HepG2 (cell line): Measurements from ENCODE around the gene CCDC93. TPM values are rescaled to one million over a fixed set of nuclear protein-coding genes. Genes with fewer than 3 reads are reported as not detected.
A peak's percentile ranks its signal among the peaks of the same experiment; 100 is the strongest.

ENCODE experiments used
- ATF1 ChIP-seq: IDR thresholded peaks from 2 replicates; pipeline ENCODE4 v1.6.1; 2016; ENCODE audit warnings: mild to moderate bottlenecking, control low read depth
- ATF3 ChIP-seq: sonication (generic); formaldehyde crosslinking; IDR thresholded peaks from 2 replicates; pipeline ENCODE4 v1.4.0; 2020; ENCODE audit warnings: missing genetic modification reagents
- CBX5 ChIP-seq: sonication (generic); formaldehyde crosslinking; IDR thresholded peaks from 2 replicates; pipeline ENCODE4 v1.4.0; 2020; ENCODE audit warnings: missing genetic modification reagents, borderline replicate concordance
- CENPX ChIP-seq: sonication (generic); formaldehyde crosslinking; IDR thresholded peaks from 2 replicates; pipeline ENCODE4 v1.9.0; 2021; ENCODE audit warnings: mild to moderate bottlenecking, missing genetic modification reagents, moderate library complexity
- HOXA9 ChIP-seq: sonication (generic); formaldehyde crosslinking; IDR thresholded peaks from 2 replicates; pipeline ENCODE4 v1.8.1; 2022; ENCODE audit warnings: missing genetic modification reagents, mild to moderate bottlenecking, moderate library complexity, borderline replicate concordance
- MXD4 ChIP-seq: IDR thresholded peaks from 2 replicates; pipeline ENCODE4 v1.6.1; 2016; ENCODE audit warnings: mild to moderate bottlenecking, missing biosample characterization, missing genetic modification reagents
- MYC ChIP-seq: sonication (generic); formaldehyde crosslinking; IDR thresholded peaks from 2 replicates; pipeline ENCODE4 v1.9.0; 2021; ENCODE audit warnings: missing genetic modification reagents, borderline replicate concordance
- NBN ChIP-seq: fragments of 450-650 bp; conservative IDR thresholded peaks from 2 replicates; pipeline ENCODE4 v1.6.1; 2017
- NCOR1 ChIP-seq: fragments of 200-600 bp; sonication (generic); IDR thresholded peaks from 2 replicates; pipeline ENCODE4 v1.7.0; 2017; ENCODE audit warnings: antibody characterized with exemption, low read length, borderline replicate concordance
- PCBP2 ChIP-seq: fragments of 200-400 bp; formaldehyde crosslinking; optimal IDR thresholded peaks from 2 replicates; pipeline ENCODE3; 2018; ENCODE audit warnings: low read length, low read depth; ENCODE audit not compliant: poor library complexity, severe bottlenecking
- RAD21 ChIP-seq: fragments of 450-650 bp; formaldehyde crosslinking; IDR thresholded peaks from 2 replicates; pipeline ENCODE4 v1.5.0; 2020; ENCODE audit warnings: mild to moderate bottlenecking
- RFX1 ChIP-seq: fragments of 450-650 bp; IDR thresholded peaks from 2 replicates; pipeline ENCODE4 v1.6.1; 2017
- SAP130 ChIP-seq: IDR thresholded peaks from 2 replicates; pipeline ENCODE4 v1.6.1; 2016; ENCODE audit warnings: low read depth
- SATB2 ChIP-seq: sonication (generic); formaldehyde crosslinking; IDR thresholded peaks from 2 replicates; pipeline ENCODE4 v1.5.0; 2020; ENCODE audit warnings: missing genetic modification reagents
- SP140L ChIP-seq: sonication (generic); formaldehyde crosslinking; IDR thresholded peaks from 2 replicates; pipeline ENCODE4 v1.4.0; 2020; ENCODE audit warnings: missing genetic modification reagents, borderline replicate concordance
- SP4 ChIP-seq: sonication (generic); formaldehyde crosslinking; IDR thresholded peaks from 2 replicates; pipeline ENCODE4 v1.8.1; 2023; ENCODE audit warnings: mild to moderate bottlenecking, missing genetic modification reagents
- ZFP62 ChIP-seq: sonication (generic); formaldehyde crosslinking; IDR thresholded peaks from 2 replicates; pipeline ENCODE4 v1.4.0; 2020; ENCODE audit warnings: missing genetic modification reagents
- ZMYM3 ChIP-seq: sonication (generic); formaldehyde crosslinking; IDR thresholded peaks from 2 replicates; pipeline ENCODE4 v1.5.1; 2020; ENCODE audit warnings: mild to moderate bottlenecking, missing genetic modification reagents
- ZNF138 ChIP-seq: sonication (generic); formaldehyde crosslinking; IDR thresholded peaks from 2 replicates; pipeline ENCODE4 v1.5.0; 2020; ENCODE audit warnings: mild to moderate bottlenecking, low read depth, missing genetic modification reagents
- ZNF343 ChIP-seq: sonication (generic); formaldehyde crosslinking; IDR thresholded peaks from 2 replicates; pipeline ENCODE4 v1.4.0; 2020; ENCODE audit warnings: mild to moderate bottlenecking, missing genetic modification reagents
- ZNF451 ChIP-seq: sonication (generic); formaldehyde crosslinking; IDR thresholded peaks from 2 replicates; pipeline ENCODE4 v1.5.0; 2020; ENCODE audit warnings: mild to moderate bottlenecking, missing genetic modification reagents
- ZNF460 ChIP-seq: sonication (generic); formaldehyde crosslinking; IDR thresholded peaks from 2 replicates; pipeline ENCODE4 v1.5.1; 2020; ENCODE audit warnings: missing genetic modification reagents, mild to moderate bottlenecking, borderline replicate concordance
- ZNF549 ChIP-seq: sonication (generic); formaldehyde crosslinking; IDR thresholded peaks from 2 replicates; pipeline ENCODE4 v1.5.0; 2020; ENCODE audit warnings: missing genetic modification reagents
- ZNF616 ChIP-seq: sonication (generic); formaldehyde crosslinking; IDR thresholded peaks from 2 replicates; pipeline ENCODE4 v1.5.0; 2020; ENCODE audit warnings: low read depth, mild to moderate bottlenecking, missing genetic modification reagents
- ZNF761 ChIP-seq: sonication (generic); formaldehyde crosslinking; conservative IDR thresholded peaks from 2 replicates; pipeline ENCODE4 v1.4.0; 2020; ENCODE audit warnings: mild to moderate bottlenecking, missing genetic modification reagents
- ZNF784 ChIP-seq: sonication (generic); formaldehyde crosslinking; IDR thresholded peaks from 2 replicates; pipeline ENCODE4 v1.5.1; 2020; ENCODE audit warnings: missing genetic modification reagents, mild to moderate bottlenecking, borderline replicate concordance
- polyA plus RNA-seq, 8 experiments: library from polyadenylated mRNA; depleted of rRNA in 3 of 8; stranded (reverse) in 7 of 8; unstranded in 1 of 8; fragments of >200 nt; fragmentation: Illumina TruSeq in 4 of 8; extraction: Trizol in 4 of 8; gene quantifications; 2 replicates each; pipeline versions ENCODE4 v1.2.1 to v1.2.3, GENCODE V29; 2011 to 2016; ENCODE audit warnings: low read depth in 4 of 8, missing spikeins in 1 of 8, mixed read lengths in 1 of 8; ENCODE audit not compliant: insufficient read depth in 1 of 8
- total RNA-seq, 5 experiments: library from RNA; depleted of rRNA; stranded (reverse); fragments of >200 nt; fragmentation: Illumina TruSeq; extraction: Trizol; gene quantifications; 2 replicates each; pipeline ENCODE4 v1.2.3, GENCODE V29; 2016; ENCODE audit warnings: low read depth in 1 of 5
- TF ChIP-seq, protein P1 (sequence below): sonication (generic); formaldehyde crosslinking; IDR thresholded peaks from 2 replicates; pipeline ENCODE4 v1.8.1; 2023; ENCODE audit warnings: mild to moderate bottlenecking, missing genetic modification reagents, borderline replicate concordance
- TF ChIP-seq, protein P2 (sequence below): sonication (generic); formaldehyde crosslinking; IDR thresholded peaks from 2 replicates; pipeline ENCODE4 v1.5.1; 2020; ENCODE audit warnings: missing genetic modification reagents, mild to moderate bottlenecking, borderline replicate concordance
- TF ChIP-seq, protein P3 (sequence below): sonication (generic); formaldehyde crosslinking; IDR thresholded peaks from 2 replicates; pipeline ENCODE4 v1.4.0; 2020; ENCODE audit warnings: missing genetic modification reagents

CCDC93 gene
- total and polyA plus RNA-seq, 2 of the 13 experiments (the other 11 are each of a cell fraction or from before 2014, with no cell fraction given), result 37.2 to 53.2 TPM

DNA sequence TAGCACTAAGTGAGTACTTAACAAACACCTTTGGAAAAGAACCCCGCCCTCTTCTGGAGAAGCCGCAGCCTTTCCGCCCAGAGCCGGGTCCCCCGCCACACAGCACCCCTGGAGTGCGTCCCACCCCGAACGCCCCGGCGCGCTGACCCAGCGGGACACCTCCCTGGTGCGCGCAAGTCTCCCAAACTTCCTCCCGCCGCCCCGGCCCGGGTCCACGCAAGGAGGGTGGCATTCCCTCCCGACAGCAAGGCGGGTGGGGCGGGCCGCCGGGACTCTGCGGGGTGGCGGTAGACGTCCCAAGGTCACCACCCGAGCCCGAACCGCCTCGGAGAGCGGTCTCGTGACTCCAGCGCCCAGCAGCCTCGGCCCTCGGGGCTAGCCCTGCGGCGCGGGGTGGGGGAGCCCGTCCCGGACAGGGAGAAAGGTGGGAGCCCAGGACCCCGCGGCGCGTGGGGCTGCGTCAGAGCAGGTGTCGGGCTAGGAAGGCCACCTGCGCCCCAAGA is 598 bp downstream of the CCDC93 start (continued):
- TF ChIP-seq ZNF460 (no peak), RFX1 (no peak), SATB2 (0 out of 2 replicates have a peak, but pooled peaks have one; percentile 7), SP4 (CRISPR knock-in tag) (peak; percentile 80), SP140L (CRISPR knock-in tag) (no peak), PCBP2 (no peak), NBN (no peak), ZNF784 (CRISPR knock-in tag) (no peak), MXD4 (CRISPR knock-in tag) (0 out of 2 replicates have a peak, but pooled peaks have one; percentile 37), RAD21 (no peak), ATF3 (CRISPR knock-in tag) (peak; percentile 45; the same call in 1 of the 2 replicates), ZFP62 (no peak), ZNF451 (CRISPR knock-in tag) (no peak), NCOR1 (no peak), HOXA9 (CRISPR knock-in tag) (0 out of 2 replicates have a peak, but pooled peaks have one; percentile 44), ZMYM3 (CRISPR knock-in tag) (no peak), SAP130 (CRISPR knock-in tag) (peak; percentile 2; the same call in 1 of the 2 replicates), ZNF549 (CRISPR knock-in tag) (no peak), ZNF616 (CRISPR knock-in tag) (no peak), MYC (peak; percentile 54; the same call in 1 of the 2 replicates), ZNF138 (0 out of 2 replicates have a peak, but pooled peaks have one; percentile 37), CBX5 (CRISPR knock-in tag) (no peak; the same call in 1 of the 2 replicates), ZNF761 (no peak; the same call in 1 of the 2 replicates), ZNF343 (CRISPR knock-in tag) (no peak), ATF1 (CRISPR knock-in tag) (no peak), CENPX (no peak)
- TF ChIP-seq, protein P1, sequence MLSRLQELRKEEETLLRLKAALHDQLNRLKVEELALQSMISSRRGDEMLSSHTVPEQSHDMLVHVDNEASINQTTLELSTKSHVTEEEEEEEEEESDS, result no peak
- TF ChIP-seq, protein P2, sequence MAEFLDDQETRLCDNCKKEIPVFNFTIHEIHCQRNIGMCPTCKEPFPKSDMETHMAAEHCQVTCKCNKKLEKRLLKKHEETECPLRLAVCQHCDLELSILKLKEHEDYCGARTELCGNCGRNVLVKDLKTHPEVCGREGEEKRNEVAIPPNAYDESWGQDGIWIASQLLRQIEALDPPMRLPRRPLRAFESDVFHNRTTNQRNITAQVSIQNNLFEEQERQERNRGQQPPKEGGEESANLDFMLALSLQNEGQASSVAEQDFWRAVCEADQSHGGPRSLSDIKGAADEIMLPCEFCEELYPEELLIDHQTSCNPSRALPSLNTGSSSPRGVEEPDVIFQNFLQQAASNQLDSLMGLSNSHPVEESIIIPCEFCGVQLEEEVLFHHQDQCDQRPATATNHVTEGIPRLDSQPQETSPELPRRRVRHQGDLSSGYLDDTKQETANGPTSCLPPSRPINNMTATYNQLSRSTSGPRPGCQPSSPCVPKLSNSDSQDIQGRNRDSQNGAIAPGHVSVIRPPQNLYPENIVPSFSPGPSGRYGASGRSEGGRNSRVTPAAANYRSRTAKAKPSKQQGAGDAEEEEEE (CRISPR knock-in tag), result no peak
- TF ChIP-seq, protein P3, sequence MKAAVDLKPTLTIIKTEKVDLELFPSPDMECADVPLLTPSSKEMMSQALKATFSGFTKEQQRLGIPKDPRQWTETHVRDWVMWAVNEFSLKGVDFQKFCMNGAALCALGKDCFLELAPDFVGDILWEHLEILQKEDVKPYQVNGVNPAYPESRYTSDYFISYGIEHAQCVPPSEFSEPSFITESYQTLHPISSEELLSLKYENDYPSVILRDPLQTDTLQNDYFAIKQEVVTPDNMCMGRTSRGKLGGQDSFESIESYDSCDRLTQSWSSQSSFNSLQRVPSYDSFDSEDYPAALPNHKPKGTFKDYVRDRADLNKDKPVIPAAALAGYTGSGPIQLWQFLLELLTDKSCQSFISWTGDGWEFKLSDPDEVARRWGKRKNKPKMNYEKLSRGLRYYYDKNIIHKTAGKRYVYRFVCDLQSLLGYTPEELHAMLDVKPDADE (CRISPR knock-in tag), result no peak
